Chondrocyte (in vitro differentiated cells): Measurements from ENCODE around the gene JAKMIP3. TPM values are rescaled to one million over a fixed set of nuclear protein-coding genes. Genes with fewer than 3 reads are reported as not detected.
A peak's percentile ranks its signal among the peaks of the same experiment; 100 is the strongest.

Experiments
- DNase-seq: peaks from one replicate; pipeline ENCODE4 v3.0.0; 2021; ENCODE audit warnings: mixed read lengths, low spot score
- H3K27ac Mint-ChIP-seq: one replicate; pipeline ENCODE4 v1.8.0; 2021; ENCODE audit warnings: mild to moderate bottlenecking, moderate library complexity, mixed read lengths; ENCODE audit not compliant: unreplicated experiment
- H3K27me3 Mint-ChIP-seq: 2 replicates; pipeline ENCODE4 v1.8.0; 2021; ENCODE audit warnings: low read depth, mixed read lengths
- H3K36me3 Mint-ChIP-seq: 2 replicates; pipeline ENCODE4 v1.8.0; 2021; ENCODE audit warnings: low read depth, mixed read lengths
- H3K4me1 Mint-ChIP-seq: 2 replicates; pipeline ENCODE4 v1.8.0; 2021; ENCODE audit warnings: low read depth, mild to moderate bottlenecking, mixed read lengths
- H3K4me3 Mint-ChIP-seq: one replicate; pipeline ENCODE4 v1.8.0; 2021; ENCODE audit warnings: mild to moderate bottlenecking, moderate library complexity, mixed read lengths; ENCODE audit not compliant: unreplicated experiment
- H3K9me3 Mint-ChIP-seq: 2 replicates; pipeline ENCODE4 v1.8.0; 2021; ENCODE audit warnings: low read depth, mixed read lengths
- total RNA-seq: library from RNA; stranded (reverse); gene quantifications from 3 replicates; pipeline ENCODE4 v1.2.1, GENCODE V29; 2021
- TF ChIP-seq, protein P1 (sequence below): fragments of 200-600 bp; sonication (generic); IDR thresholded peaks from 2 replicates; pipeline ENCODE4 v1.5.0; 2021; ENCODE audit warnings: antibody characterized with exemption, mild to moderate bottlenecking, moderate library complexity

Gene JAKMIP3
- total RNA-seq, 1 donor from 2014 or later, result 0.67 TPM

- TF ChIP-seq, protein P1, sequence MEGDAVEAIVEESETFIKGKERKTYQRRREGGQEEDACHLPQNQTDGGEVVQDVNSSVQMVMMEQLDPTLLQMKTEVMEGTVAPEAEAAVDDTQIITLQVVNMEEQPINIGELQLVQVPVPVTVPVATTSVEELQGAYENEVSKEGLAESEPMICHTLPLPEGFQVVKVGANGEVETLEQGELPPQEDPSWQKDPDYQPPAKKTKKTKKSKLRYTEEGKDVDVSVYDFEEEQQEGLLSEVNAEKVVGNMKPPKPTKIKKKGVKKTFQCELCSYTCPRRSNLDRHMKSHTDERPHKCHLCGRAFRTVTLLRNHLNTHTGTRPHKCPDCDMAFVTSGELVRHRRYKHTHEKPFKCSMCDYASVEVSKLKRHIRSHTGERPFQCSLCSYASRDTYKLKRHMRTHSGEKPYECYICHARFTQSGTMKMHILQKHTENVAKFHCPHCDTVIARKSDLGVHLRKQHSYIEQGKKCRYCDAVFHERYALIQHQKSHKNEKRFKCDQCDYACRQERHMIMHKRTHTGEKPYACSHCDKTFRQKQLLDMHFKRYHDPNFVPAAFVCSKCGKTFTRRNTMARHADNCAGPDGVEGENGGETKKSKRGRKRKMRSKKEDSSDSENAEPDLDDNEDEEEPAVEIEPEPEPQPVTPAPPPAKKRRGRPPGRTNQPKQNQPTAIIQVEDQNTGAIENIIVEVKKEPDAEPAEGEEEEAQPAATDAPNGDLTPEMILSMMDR, result no peak
- H3K4me3 Mint-ChIP-seq, result no peak overlapping the region
- peaks cover 18% of the 10 kb centered on the region for H3K27me3 Mint-ChIP-seq
- H3K4me1 Mint-ChIP-seq, result no peaks in the 10 kb centered on the region
- H3K27ac Mint-ChIP-seq, result no peak overlapping the region
- H3K9me3 Mint-ChIP-seq, result no peaks in the 10 kb centered on the region
- H3K36me3 Mint-ChIP-seq, result no peaks in the 10 kb centered on the region
- DNase-seq, result no peak
Measured at GRCh38 chr10:132105302-132105995, 39.7 kb downstream of the JAKMIP3 start.

DNA sequence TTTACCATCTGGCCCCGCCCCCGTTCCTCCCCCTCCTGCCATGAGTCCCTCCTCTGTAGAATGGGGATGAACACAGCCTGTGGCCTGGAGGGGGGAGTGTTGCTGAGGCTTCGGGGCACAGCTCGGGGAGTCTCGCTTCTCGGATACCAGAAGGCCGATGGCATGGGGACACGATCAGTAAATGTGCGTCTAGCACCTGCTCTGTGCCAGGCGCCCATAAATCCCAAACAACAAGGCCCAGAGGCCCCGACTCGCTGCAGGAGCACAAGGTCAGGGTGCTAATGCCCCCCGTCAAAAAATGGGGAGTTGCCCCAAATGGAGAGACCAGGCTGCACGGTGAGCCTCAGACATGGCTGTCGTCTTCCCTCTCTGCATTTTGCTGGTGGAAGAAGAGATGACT is 40.7 kb downstream of the JAKMIP3 start:
- TF ChIP-seq, protein P1, result no peak
- H3K4me3 Mint-ChIP-seq, result no peak overlapping the region
- no peaks in the 10 kb centered on the region for H3K4me1 Mint-ChIP-seq
- peaks cover 17% of the 10 kb centered on the region for H3K27me3 Mint-ChIP-seq
- H3K27ac Mint-ChIP-seq, result no peak overlapping the region
- H3K36me3 Mint-ChIP-seq, result no peaks in the 10 kb centered on the region
- H3K9me3 Mint-ChIP-seq, result no peaks in the 10 kb centered on the region
- DNase-seq, result no peak

DNA sequence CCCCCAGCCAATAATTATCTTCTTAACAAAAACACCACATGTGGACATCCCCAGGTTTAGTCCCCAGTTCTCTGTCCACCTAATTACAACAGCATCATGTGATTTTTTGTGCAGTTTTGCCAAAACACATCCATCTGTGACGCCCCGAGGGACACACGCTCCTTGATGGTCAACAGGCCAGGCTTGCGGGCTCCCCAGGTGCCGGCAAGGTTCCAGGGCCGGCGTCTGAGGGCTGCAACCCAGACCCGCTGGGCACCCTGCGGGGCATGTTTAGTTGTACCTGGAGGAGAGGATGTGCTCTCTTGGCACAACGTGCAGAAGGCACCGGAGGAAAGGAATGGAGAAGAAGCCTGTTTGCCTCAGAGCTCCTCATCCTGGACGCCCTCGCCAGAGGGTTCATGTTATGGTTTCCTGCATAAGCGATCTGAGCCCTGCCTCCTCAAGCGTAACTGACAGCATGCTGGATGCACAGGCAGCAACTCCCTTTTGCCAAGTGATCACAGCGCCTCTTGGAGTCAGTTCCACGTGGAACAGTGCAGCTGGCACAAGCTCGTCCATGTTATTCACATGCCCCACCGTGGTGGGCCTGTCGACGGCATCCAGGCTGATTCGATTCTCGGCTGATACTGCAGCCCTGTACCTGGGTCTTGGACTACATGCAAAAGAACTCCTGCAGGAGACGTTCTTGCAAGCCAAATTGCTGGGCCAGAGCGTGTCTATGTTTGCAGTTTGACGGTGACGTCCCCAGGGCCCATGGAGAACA is 41.6 kb downstream of the JAKMIP3 start:
- no peak overlapping the region for H3K27ac Mint-ChIP-seq
- H3K36me3 Mint-ChIP-seq, result no peaks in the 10 kb centered on the region
- no peaks in the 10 kb centered on the region for H3K4me1 Mint-ChIP-seq
- TF ChIP-seq, protein P1, result no peak
- no peak overlapping the region for H3K4me3 Mint-ChIP-seq
- no peaks in the 10 kb centered on the region for H3K9me3 Mint-ChIP-seq
- DNase-seq, result peak; percentile 72
- H3K27me3 Mint-ChIP-seq, result peaks cover 19% of the 10 kb centered on the region

GRCh38 chr10:132107949-132108877 is 42.5 kb downstream of the JAKMIP3 start:
- Mint-ChIP-seq H3K4me1 (no peaks in the 10 kb centered on the region), H3K27me3 (peaks cover 19% of the 10 kb centered on the region), H3K9me3 (no peaks in the 10 kb centered on the region), H3K36me3 (no peaks in the 10 kb centered on the region), H3K27ac (no peak overlapping the region), H3K4me3 (no peak overlapping the region)
- TF ChIP-seq, protein P1, result no peak
- DNase-seq, result peak; percentile 33
